HG02763 (cell line): Measurements from ENCODE around the gene BEAN1.
"Not testable (repeated sequence)": the region's sequence is repeated elsewhere in the genome, so short reads cannot be mapped to it uniquely, and the experiment has no call there.

Source experiments
- ATAC-seq: cut with Tn5 transposase; IDR thresholded peaks from one replicate; pipeline ENCODE4 v1.9.1; 2021; ENCODE audit warnings: mild to moderate bottlenecking, moderate library complexity; ENCODE audit not compliant: unreplicated experiment

The BEAN1 gene

GRCh38 chr16:66483689-66484452, 56.8 kb downstream of the BEAN1 start:
- no peak for ATAC-seq

GRCh38 chr16:66484453-66485213, 57.5 kb downstream of the BEAN1 start:
- ATAC-seq: no peak

- no peak for ATAC-seq
Measured at GRCh38 chr16:66485376-66485775, 58.3 kb downstream of the BEAN1 start.

GRCh38 chr16:66486199-66486772, 59.2 kb downstream of the BEAN1 start:
- no peak for ATAC-seq

- no peak for ATAC-seq
Measured at GRCh38 chr16:66486773-66487579, 59.9 kb downstream of the BEAN1 start.

- ATAC-seq: no peak
Measured at GRCh38 chr16:66487580-66488275, 60.6 kb downstream of the BEAN1 start.

GRCh38 chr16:66488505-66488904, 61.4 kb downstream of the BEAN1 start:
- no peak for ATAC-seq

- no peak for ATAC-seq
Measured at GRCh38 chr16:66489385-66489784, 62.3 kb downstream of the BEAN1 start.

GRCh38 chr16:66489818-66490217, 62.7 kb downstream of the BEAN1 start:
- no peak for ATAC-seq

- no peak for ATAC-seq
Measured at GRCh38 chr16:66490774-66491715, 64.0 kb downstream of the BEAN1 start.

- ATAC-seq: no peak
Measured at GRCh38 chr16:66491716-66492064, 64.6 kb downstream of the BEAN1 start.

- ATAC-seq: no peak
Measured at GRCh38 chr16:66493490-66494401, 66.7 kb downstream of the BEAN1 start.

- ATAC-seq: no peak
Measured at GRCh38 chr16:66494916-66495315, 67.8 kb downstream of the BEAN1 start.

GRCh38 chr16:66495440-66495839, 68.3 kb downstream of the BEAN1 start:
- ATAC-seq: no peak

- ATAC-seq: not testable (repeated sequence)
Measured at GRCh38 chr16:66496226-66496625, 69.1 kb downstream of the BEAN1 start.

GRCh38 chr16:66497921-66498320, 70.8 kb downstream of the BEAN1 start:
- not testable (repeated sequence) for ATAC-seq

- not testable (repeated sequence) for ATAC-seq
Measured at GRCh38 chr16:66501563-66501962, 74.5 kb downstream of the BEAN1 start.
